GM12878 (cell line): ENCODE data around the gene MMAA.

ENCODE experiments used
- BACH1 ChIP-seq: fragments of 450-650 bp; IDR thresholded peaks from 2 replicates; pipeline ENCODE4 v1.6.1; 2017; ENCODE audit warnings: mild to moderate bottlenecking, borderline replicate concordance
- PBX3 ChIP-seq: IDR thresholded peaks from 2 replicates; pipeline ENCODE4 v1.6.1; 2011; ENCODE audit warnings: mild to moderate bottlenecking, low read depth, low read length, moderate library complexity; ENCODE audit not compliant: insufficient replicate concordance

DNA sequence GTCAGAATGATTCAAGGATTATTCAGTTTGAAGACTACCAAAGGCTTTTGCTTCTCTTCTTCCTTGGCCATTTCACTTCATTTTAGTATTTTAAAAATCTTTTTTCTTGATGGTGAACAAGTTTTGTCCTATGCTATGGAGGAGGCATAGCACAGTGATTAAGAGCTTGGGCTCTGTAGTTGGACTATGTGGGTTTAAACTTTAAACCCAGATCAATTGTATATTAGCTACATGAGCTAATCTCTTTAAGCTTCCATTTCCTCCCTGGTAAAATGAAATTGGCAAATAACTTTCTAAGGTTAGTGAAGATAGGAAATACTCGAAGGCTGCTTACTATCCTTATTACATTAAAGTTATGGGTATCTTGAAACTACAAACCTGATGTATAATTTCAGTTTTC, 37.0 kb downstream of the MMAA start:
- TF ChIP-seq BACH1 (no peak), PBX3 (no peak)
